GM23338 (cell line): ENCODE measurements around the gene WNT9A.

Source experiments
- EZH2 ChIP-seq: fragments of 200-600 bp; sonication (generic); IDR thresholded peaks from one replicate; pipeline ENCODE4 v1.8.0; 2017; ENCODE audit warnings: antibody characterized with exemption, mild to moderate bottlenecking, low read depth; ENCODE audit not compliant: unreplicated experiment
- POLR2AphosphoS5 ChIP-seq: IDR thresholded peaks from 2 replicates; pipeline ENCODE4 v1.6.1; 2016; ENCODE audit warnings: antibody characterized with exemption, low read depth
- TF ChIP-seq, protein P1 (sequence below), 2 experiments: fragments of 200-600 bp in 1 of 2; sonication (generic) in 1 of 2; conservative IDR thresholded peaks; 2 replicates each; pipeline versions ENCODE4 v1.5.1 to v1.6.1; 2016 to 2017; ENCODE audit warnings: antibody characterized with exemption in 2 of 2, low read depth in 2 of 2, mild to moderate bottlenecking in 2 of 2, moderate library complexity in 1 of 2

DNA sequence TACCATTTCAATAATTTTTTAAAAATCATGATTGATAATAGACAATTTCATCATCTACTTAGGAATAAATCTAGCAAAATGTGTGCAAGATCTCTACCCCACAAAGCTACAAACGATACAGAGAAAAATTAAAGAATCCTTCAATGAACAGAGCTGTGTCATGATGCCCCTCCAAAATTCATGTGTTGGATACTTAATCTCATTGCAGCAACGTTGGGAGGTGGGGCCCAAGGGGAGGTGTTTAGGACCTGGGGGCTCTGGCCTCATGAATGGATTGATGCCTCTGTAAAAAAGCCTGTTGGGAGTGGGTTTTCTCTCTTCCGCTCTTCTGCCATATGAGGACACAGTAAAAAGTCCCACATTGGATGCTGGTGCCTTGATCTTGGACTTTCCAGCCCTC, 77.4 kb downstream of the WNT9A start:
- TF ChIP-seq, protein P1, sequence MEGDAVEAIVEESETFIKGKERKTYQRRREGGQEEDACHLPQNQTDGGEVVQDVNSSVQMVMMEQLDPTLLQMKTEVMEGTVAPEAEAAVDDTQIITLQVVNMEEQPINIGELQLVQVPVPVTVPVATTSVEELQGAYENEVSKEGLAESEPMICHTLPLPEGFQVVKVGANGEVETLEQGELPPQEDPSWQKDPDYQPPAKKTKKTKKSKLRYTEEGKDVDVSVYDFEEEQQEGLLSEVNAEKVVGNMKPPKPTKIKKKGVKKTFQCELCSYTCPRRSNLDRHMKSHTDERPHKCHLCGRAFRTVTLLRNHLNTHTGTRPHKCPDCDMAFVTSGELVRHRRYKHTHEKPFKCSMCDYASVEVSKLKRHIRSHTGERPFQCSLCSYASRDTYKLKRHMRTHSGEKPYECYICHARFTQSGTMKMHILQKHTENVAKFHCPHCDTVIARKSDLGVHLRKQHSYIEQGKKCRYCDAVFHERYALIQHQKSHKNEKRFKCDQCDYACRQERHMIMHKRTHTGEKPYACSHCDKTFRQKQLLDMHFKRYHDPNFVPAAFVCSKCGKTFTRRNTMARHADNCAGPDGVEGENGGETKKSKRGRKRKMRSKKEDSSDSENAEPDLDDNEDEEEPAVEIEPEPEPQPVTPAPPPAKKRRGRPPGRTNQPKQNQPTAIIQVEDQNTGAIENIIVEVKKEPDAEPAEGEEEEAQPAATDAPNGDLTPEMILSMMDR (conservative IDR thresholded peaks at IDR 0.05; ENCODE audit: low read depth in 2 of 2): no peak
- no peak for TF ChIP-seq EZH2
- TF ChIP-seq POLR2AphosphoS5: no peak
